HG03558 (cell line): ENCODE results near the gene EPS8L1.
"Not testable (repeated sequence)": the region's sequence is repeated elsewhere in the genome, so short reads cannot be mapped to it uniquely, and the experiment has no call there.

Experiments
- ATAC-seq: cut with Tn5 transposase; IDR thresholded peaks from one replicate; pipeline ENCODE4 v1.9.1; 2021; ENCODE audit warnings: moderate number of reproducible peaks; ENCODE audit not compliant: unreplicated experiment; ENCODE audit errors: extremely low read depth

Gene EPS8L1

DNA sequence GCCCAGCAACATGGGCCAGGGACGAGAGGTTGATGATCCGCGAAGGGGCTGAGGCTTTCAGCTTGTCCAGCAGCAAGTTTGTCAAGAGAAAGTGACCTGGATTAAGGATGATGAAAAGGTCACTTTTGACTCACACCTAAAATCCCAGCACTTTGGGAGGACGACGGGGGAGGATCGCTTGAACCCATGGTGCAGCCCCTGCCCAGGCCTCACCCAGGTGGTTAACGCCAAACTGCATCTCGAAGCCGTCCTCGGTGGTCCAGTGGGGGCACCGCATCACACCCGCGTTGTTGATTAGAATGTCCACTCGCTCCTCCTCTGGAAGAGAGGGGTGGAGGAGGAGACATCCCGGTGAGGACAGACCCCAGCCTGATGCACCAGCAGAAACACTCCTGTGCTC, 27.2 kb upstream of the EPS8L1 start:
- no peak for ATAC-seq

DNA sequence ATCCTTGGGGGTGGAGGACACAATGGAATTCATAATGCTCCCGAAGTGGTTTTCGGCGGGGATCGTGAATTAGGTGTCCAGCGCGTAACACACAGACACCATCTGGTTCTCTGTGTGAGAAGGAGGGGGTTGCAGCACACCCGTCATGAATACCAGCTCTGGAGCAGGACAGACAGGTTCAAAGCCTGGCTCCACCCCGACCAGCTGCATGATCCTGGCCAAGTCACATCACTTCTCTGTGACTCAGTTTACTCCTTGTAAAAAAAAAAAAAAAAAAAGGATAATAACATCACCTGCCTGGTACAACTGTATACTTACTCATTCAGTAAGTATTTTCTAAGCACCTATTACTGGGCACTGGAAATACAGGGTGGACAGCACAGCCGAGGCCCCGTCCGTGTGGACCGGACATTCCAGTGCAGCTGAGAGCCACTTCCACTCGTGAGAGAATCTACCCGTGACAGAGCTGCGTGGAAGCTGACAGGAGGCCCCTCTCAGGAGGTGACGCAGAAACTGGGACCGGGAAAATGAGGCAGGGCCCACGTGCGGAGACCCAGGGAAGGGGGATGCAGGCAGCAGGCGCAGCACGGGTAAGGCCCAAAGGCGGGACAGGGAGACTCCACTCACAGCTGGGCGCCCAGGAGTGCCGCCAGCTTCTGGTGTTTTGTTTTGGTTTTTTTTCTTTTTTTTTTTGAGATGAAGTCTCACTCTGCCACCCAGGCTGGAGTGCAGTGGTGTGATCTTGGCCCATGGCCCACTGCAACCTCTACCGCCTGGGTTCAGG, 24.7 kb upstream of the EPS8L1 start:
- no peak for ATAC-seq

DNA sequence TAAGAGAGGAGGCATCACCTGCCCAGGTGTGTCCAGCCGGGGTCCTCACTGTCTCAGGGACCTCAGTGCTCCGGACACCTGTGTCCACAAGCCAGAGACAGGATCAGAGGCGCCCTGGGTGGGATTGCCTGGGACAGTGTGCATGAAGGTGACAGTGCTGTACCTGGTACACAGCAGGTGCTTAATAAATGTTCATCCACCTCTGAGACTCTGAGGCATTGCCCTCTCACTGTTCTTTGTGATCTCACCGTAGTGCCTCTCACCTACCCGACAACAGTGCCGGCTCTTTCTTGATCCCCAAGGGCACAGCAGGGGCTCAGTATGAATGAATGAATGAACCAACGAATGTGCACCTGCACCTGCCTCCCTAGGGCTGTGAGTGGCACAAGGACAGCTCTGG, 21.9 kb upstream of the EPS8L1 start:
- no peak for ATAC-seq

DNA sequence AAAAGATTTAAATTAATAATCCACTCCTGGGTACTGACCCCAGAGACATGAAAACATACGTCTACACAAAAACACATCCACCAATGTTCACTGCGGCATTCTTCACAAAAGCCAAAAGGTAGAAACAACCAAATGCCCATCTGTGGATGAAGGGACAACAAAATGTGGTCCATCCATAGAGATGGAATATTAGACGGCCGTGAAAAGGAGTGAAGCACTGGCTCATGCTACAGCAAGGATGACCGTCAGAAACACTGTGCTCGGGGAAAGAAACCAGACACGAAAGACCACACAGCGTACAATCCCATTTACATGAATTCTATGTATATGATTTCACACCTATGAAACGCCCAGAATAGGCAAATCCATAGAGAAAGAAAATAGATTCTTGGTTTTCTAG, 18.8 kb upstream of the EPS8L1 start:
- no peak for ATAC-seq

DNA sequence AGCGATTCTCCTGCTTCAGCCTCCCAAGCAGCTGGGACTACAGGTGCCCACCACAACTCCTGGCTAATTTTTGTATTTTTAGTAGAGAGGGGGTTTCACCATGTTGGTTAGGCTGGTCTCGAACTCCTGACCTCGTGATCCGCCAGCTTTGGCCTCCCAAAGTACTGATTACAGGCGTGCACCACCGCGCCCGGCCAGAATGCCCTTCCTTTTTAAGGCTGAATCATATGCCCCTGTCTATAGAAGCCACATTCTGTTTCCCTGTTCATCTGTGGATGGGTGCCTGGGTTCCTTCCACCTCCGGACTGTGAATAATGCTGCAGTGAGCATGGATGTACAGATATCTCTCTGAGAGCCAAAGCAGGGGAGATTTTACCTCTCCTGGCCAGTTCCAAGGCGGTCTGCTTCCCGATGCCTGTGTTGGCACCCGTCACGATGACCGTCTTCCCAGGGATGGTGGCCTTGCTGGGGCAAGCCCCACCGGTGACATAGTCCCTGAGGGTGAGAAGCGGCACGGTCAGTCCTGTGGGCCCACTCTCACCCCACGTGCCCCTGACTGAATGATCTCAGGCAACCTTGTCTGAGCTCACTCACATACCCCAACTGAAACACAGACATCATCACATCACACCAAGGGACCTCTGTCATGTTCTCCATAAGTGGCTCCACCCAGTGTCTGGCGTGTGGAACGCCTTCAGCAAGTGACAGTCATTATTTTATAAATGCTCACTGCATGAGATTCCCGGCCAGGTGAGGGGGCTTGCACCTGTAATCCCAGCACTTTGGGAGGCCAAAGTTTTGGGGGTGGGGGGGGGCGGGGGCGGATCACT, 16.7 kb upstream of the EPS8L1 start:
- ATAC-seq = no peak

DNA sequence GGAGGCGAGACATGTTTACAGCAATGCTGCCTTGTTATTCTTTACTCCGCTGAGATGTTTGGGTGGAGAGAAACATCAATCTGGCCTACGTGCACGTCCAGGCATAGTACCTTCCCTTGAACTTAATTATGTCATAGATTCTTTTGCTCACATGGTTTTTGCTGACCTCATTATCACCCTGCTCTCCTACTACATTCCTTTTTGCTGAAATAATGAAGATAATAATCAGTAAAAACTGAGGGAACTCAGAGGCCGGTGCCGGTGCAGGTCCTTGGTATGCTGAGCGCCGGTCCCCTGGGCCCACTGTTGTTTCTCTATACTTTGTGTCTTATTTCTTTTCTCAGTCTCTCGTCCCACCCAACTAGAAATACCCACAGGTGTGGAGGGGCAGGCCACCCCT, 15.4 kb upstream of the EPS8L1 start:
- ATAC-seq = not testable (repeated sequence)

DNA sequence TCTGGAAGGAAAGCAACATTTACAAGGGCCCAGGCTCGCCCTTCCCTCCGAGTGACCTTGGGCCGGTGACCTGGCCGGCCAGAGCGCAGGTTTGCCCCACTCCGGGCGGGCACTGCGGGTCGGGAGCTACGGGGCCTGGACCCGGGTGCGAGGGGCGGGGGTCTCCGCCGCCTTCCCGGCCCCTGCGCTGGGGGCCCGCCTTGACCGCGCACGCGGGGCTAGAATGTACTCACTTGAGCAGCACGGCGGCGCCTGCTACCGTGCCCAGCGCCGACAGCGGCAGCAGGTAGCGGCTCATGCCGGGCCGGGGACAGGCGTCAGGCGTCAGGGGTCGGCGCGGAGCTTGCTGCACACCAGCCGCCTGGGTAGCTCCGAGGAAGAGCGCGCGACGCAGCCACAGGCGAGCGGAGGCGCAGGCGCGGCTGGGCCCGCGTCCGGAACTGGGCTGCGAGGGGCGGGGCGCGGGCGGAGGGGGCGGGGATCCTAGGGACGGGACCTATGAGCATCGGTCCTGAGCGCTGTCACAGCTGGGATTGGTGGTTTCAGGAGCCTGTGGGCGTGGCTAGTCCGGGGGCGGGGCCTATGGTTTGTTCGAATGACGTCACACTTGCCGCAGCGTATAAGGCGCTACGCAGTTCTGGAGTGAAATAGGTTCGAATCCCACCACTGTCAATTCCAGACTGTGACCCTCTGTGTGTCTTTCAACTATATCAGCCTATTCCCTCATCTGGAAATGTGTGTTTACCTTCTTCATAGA, 12.8 kb upstream of the EPS8L1 start, which contains the start of gene RDH13:
TSS of gene RDH13 (minus strand) at position 414 of the 757 bp plus-strand sequence. CDS start at position 298, 116 bp downstream.
- peak; percentile 45 for ATAC-seq

DNA sequence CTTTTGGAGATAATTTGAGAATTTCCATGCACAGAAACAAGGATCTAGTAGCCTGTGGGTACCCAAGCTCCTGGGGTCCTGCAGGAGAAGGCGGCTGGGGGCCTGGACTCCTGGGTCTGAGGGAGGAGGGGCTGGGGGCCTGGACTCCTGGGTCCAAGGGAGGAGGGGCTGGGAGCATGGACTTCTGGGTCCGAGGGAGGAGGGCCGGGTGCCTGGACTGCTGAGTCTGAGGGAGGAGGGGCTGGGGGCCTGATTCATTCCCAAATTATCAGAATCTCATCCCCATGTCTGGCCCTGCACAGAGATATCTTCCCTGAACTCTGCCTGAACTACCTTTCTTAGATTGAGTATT, 12.2 kb upstream of the EPS8L1 start:
- no peak for ATAC-seq

DNA sequence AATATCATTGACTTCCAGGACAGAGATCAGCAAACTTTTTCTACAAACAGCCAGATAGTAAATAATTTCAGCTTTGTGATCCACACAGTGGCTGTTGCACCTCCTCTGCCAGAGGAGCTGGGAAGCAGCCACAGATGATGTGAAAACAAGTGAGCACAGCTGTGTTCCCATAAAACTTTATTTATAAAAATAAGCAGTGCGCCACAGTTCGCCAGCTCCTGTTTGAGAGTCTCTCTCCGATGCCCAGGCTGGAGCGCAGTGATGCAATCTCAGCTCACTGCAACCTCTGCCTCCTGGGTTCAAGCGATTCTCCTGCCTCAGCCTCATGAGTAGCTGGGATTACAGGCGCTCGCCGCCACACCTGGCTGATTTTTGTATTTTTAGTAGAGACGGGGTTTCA, 10.2 kb upstream of the EPS8L1 start:
- not testable (repeated sequence) for ATAC-seq

DNA sequence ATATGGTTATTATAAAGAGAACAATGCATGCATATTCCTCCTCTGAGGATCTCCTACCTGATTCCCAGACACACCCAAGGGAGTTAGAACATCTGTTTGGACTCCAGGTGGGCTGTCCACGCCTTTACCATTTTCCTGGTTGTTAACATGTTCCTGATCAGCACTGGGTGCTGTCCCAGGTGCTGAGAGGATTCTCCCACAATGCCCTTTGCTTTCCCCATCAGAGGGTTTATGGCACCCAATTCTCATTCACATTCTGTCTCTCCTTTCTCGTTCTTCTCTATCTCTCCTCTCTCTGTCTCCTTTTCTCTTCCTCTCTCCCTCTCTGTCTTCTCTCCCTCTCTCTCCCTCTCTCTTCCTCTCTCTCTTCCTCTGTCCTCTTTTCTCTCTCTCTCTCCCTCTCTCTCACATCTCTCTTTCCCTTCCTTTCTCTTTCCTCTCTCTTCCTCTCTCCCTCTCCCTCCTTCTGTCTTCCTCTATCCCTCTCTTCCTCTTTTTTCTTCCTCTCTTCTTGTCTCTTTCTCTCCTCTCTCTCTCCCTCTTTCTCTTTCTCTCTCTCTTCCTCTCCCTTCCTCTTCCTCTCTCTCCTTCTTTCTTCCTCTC, 9.5 kb upstream of the EPS8L1 start:
- no peak for ATAC-seq

DNA sequence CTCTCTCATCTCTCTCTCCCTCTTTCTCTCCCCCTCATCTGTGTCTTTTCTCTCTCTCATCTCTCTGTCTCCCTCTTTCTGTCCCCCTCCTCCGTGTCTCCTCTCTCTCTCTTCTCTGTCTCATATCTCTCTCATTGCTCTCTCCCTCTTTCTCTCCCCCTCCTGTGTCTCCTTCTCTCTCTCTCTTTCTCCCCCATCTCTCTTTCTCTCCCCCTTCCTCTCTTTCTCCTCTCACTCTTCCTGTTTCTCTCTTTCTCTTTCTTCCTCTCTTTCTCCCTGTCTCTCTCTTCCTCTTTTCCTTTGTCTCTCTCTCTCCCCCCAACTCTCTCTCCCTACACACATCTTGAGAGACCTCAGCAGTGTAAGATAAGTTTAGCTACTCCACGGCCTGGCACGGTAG, 7.8 kb upstream of the EPS8L1 start:
- ATAC-seq = no peak

DNA sequence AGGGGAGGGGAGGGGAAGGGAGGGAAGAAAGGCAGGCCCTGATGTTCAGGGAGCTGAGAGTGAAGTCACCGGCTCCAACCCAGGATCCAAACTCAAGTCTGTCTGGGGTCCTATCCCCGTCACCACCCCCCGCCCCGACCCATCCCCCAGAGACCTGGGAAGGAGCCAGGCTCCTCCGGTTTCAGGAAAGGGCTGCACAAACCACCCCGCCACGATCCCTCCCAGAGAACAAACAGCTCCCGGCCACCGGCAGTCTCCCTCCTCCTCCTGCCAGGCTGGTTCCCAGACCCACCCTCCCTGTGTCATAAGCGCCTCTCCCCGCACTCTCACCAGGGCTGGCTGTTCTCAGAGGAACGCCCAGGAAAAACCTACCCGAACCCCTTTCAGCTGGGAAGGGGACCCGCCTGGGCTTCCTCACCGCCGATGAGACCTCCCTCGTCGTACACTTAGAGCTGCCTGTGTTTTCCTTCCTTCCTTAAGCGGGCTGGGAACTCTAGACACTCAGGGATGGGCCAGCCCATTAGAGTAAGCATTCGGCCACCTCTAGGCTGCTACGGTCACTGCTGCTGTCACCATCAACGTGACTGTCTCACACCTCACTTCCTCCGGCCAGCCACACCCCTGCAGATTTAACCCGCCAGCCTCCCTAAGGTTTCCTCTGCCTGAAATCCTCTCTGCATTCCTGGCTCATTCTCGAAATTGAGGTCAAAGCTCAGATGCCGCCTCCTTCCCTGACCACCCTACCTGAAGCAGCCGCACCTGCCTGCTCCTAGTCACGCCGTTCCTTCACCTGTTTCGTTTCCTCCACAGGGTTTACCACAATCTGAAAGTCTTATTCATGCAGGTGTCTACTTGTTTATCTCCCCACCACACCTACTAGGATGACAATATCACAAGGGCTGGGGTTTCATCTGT, 6.5 kb upstream of the EPS8L1 start:
- ATAC-seq = no peak

DNA sequence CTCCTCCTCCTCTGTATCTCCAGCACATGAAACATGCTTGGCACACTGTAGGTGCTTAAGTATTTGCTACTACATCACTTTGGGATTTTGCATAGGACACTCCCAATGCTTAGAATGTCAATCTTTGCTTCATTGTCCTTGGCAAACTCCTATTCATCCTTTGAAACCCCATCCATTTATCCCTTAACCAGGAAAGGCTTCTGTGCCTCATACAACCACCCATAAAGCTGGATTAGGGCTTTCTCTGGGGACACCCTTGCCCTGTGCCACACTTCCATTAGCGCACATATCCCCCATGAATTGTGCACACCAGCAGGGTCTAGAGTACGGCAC, 5.8 kb upstream of the EPS8L1 start:
- no peak for ATAC-seq

DNA sequence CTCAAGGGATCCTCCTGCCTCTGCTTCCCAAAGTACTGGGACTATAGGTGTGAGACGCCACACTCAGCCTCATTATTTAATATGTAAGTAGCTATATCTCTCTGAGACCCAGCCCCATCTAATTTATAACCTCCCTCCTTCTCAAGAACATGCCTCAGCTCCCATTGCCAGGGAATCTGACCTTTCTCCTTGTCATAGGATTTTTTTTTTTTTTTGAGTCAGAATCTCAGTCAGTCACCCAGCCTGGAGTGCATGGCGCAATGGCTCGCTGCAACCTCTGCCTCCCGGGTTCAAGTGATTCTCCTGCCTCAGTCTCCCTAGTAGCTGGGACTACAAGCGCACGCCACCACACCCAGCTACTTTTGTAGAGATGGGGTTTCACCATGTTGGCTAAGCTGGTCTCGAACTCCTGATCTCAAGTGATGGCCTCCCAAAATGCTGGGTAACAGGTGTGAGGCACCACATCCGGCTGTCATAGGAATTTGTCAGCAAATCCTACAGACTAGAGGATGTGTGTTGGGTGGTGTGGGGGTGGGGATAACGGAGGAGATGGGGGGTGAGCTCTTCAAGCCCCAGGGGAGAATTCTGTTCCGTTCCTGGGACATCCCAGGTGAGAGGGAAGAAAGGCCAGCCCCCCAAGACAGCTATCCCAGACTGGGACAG, 5.1 kb upstream of the EPS8L1 start:
- no peak for ATAC-seq

DNA sequence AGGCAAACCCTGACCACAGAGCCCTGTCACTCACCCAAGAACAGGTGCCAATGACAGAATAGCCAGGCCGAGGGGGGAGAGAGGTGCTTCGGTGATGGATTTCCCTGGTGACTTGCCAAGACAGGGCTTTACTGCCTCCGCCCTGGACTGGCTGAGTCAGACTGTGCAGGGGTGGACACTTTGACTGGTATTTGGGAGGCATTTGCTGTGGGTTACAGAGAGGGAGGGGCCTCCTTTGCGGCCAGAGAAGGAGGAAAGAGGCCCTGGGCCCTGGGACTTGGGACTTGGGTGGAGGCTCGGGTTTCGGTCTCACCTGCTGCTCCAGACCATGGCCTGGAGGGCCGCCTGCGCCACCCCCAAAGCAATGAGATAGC, 4.6 kb upstream of the EPS8L1 start:
- ATAC-seq = no peak

DNA sequence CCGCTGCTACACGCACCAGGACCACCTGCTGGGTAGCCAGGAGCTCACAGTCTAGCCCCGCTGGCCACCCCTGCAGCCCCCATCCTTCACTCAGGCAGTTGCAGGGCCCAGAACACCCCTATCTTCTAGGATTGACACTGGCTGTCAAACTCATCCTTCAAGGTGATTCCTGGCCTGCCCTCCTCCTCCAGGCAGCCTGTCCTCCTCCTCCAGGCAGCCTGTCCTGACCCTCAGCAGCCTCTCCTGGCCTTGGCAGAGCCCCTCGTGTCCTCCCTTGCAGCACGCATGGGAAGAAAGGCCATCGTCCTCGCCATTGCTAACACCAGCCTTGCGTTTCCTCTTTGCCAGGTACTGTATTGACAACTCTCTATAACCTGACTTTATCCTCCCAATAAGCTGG, 3.8 kb upstream of the EPS8L1 start:
- ATAC-seq = no peak

DNA sequence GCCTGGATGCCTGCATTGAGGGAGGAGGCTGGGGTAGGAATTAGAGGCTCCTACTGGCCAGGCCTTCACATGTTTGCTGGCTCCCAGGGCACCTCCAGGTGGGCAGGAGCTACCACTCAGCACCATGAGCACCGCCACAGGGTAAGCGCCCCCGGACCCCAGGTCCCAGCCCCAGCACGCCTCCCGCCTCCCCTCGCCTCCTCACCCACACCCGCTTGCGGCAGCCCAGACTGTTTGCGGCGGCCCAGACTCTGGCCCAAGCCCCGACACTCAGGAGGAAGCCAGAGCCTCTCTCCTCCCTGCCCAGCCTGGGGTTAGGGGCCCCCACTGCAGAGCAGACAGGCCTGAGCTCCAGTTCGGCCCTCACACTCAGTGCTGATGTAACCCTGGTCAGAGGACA, 652 bp downstream of the EPS8L1 start:
- ATAC-seq = no peak

DNA sequence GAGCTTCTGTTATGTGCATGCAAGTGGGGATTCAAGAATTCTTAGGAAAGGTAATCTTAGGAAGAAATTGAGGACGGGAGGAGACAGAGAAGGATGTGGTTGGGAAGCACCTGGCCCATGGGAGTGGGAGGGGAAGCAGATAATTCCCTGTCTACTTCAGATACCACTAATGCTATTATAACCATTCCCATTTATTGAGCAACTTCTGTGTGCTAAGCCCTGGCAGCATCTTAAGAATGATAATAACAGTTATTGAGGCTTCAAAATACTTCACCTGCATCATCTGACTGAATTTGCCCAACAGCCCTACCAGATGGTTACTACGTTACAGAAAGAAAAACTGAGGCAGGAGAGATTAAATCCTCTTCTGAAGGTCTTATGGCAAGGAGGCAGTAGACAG, 1.4 kb downstream of the EPS8L1 start:
- no peak for ATAC-seq

DNA sequence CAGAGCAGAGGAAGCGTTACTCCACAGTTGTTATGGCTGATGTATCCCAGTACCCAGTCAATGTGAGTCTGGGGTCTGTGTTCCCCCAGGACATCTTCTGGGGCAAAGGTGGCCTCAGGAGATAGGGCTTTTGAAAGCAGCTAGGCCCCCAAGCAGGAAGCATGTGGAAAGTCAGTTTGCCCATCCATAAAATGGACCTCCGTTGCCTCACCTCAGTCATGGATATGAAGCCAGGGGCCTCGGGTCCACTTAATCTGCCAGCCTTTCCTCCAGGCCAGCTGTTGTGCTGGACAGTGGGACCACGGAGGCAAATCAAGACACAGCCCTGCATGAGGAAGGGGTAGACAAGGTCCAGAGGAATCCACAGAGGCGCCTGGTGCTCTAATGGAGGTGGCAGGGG, 3.3 kb downstream of the EPS8L1 start:
- ATAC-seq = no peak
